Retinal pigment epithelial cell (primary cell): ENCODE data around the gene NFAM1.

Experiments
- DNase-seq: peaks from one replicate; pipeline ENCODE4 v3.0.0-alpha.2; 2010; ENCODE audit warnings: low read depth
- H3K4me3 ChIP-seq: 2 replicates; pipeline ENCODE4 v1.5.1; 2011; ENCODE audit warnings: mild to moderate bottlenecking, low read length, control low read depth, moderate library complexity
- CTCF ChIP-seq: conservative IDR thresholded peaks from 2 replicates; pipeline ENCODE4 v1.5.1; 2011; ENCODE audit warnings: low read depth, low read length, control low read depth, inconsistent platforms

Gene NFAM1

GRCh38 chr22:42383287-42383686, 48.9 kb downstream of the NFAM1 start:
- no peak overlapping the region for H3K4me3 ChIP-seq
- TF ChIP-seq CTCF: no peak
- no peak for DNase-seq

- no peak overlapping the region for H3K4me3 ChIP-seq
- DNase-seq: no peak
- no peak for TF ChIP-seq CTCF
Measured at GRCh38 chr22:42380769-42381551, 51.2 kb downstream of the NFAM1 start.

GRCh38 chr22:42379966-42380537, 52.2 kb downstream of the NFAM1 start:
- no peak for TF ChIP-seq CTCF
- no peak overlapping the region for H3K4me3 ChIP-seq
- no peak for DNase-seq

GRCh38 chr22:42376711-42377554, 55.3 kb downstream of the NFAM1 start:
- no peak overlapping the region for H3K4me3 ChIP-seq
- DNase-seq: no peak
- TF ChIP-seq CTCF: no peak

GRCh38 chr22:42375982-42376381, 56.2 kb downstream of the NFAM1 start:
- no peak for DNase-seq
- no peak overlapping the region for H3K4me3 ChIP-seq
- no peak for TF ChIP-seq CTCF

GRCh38 chr22:42372976-42373375, 59.2 kb downstream of the NFAM1 start:
- no peak overlapping the region for H3K4me3 ChIP-seq
- no peak for DNase-seq
- TF ChIP-seq CTCF: no peak
